Measurements from ENCODE around the gene SFRP2.

Gene SFRP2

DNA sequence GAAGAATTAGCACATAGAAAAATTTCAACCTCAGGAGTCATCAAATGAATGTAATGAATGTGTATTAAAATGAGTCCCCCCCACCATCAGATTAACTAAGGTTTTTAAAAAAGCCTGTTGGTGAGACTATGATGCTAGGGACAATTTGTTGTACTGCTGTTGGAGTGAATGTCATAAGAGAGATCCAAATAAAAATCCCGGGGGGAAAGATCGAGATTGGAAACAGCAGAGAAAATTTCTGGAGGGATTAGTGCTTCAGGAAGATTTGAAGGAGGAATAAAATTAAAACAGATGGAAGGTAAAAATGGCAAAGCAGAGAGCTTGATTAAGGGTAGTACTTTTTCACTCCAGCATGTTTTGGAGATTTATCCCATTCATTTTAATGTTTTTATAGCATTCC is 25.9 kb upstream of the SFRP2 start:
- TF ChIP-seq, protein P1, sequence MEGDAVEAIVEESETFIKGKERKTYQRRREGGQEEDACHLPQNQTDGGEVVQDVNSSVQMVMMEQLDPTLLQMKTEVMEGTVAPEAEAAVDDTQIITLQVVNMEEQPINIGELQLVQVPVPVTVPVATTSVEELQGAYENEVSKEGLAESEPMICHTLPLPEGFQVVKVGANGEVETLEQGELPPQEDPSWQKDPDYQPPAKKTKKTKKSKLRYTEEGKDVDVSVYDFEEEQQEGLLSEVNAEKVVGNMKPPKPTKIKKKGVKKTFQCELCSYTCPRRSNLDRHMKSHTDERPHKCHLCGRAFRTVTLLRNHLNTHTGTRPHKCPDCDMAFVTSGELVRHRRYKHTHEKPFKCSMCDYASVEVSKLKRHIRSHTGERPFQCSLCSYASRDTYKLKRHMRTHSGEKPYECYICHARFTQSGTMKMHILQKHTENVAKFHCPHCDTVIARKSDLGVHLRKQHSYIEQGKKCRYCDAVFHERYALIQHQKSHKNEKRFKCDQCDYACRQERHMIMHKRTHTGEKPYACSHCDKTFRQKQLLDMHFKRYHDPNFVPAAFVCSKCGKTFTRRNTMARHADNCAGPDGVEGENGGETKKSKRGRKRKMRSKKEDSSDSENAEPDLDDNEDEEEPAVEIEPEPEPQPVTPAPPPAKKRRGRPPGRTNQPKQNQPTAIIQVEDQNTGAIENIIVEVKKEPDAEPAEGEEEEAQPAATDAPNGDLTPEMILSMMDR (conservative IDR thresholded peaks at IDR 0.05; ENCODE audit: low read depth, low read length) = no peak
- DNase-seq (ENCODE audit: low read depth) = no peak
- H3K4me3 ChIP-seq (ENCODE audit: low read depth, low read length) = no peak overlapping the region

DNA sequence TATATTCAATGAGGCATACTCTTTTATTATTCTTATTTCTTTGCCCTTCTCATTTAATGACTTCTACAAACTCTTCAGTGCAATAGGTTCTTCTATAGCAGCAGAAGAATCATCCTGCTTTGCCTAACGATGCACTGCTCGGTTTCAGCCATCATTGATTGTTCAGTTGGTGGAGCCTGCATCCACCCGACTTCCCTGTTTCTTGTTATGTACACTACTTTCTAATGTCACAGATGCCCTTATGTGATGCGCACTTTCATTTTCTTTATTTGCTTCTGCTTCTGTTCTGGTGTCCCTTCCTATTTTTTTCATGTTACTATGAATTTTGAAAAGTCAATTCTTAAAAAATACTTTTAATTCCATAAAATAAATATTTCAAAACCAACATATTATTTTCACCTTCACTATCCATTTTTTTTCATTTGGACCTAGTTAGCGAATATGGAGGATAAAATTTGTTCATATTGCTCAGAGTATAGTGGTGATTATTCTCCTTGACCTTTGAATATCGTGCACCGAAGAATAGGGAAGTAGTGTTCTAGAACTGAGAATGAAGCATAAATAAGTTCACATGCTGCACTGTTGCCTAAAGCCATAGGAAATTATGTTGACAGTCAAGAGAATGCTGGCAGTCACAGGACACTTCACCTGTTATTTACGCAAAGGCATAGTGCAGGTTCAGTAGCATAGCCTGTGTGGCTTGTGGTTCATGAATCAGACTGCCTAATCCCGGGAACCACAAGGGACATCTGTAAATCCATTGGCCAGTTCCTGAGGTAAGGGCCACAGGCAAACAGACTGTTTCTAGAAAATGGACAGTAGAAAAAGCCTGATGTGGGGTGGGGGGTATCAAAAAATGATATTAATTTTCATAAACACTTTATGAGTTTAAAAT is 21.3 kb upstream of the SFRP2 start:
- TF ChIP-seq, protein P1 (conservative IDR thresholded peaks at IDR 0.05; ENCODE audit: low read depth, low read length) = no peak
- no peak overlapping the region for H3K4me3 ChIP-seq (ENCODE audit: low read depth, low read length)
- no peak for DNase-seq (ENCODE audit: low read depth)

DNA sequence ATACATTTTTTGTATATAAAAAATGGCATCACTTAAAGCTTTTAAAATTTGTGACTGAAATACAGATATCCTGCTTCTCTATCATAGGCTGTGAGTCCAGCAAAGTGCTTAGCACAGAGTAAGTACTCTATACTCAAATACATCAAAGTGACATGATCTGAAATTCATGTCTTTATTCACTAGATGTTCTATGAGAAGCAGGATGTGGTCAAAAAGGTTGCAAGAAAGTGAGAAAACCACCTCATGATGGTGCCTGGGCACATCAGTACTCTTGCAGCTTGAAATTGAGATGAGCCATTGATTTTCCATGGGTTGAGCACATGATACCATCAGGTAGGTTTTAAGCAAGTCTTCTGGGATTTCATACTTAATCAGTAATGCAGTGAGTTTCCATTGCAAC is 20.4 kb upstream of the SFRP2 start:
- TF ChIP-seq, protein P1 (conservative IDR thresholded peaks at IDR 0.05; ENCODE audit: low read depth, low read length) = no peak
- H3K4me3 ChIP-seq (ENCODE audit: low read depth, low read length) = no peak overlapping the region
- no peak for DNase-seq (ENCODE audit: low read depth)

DNA sequence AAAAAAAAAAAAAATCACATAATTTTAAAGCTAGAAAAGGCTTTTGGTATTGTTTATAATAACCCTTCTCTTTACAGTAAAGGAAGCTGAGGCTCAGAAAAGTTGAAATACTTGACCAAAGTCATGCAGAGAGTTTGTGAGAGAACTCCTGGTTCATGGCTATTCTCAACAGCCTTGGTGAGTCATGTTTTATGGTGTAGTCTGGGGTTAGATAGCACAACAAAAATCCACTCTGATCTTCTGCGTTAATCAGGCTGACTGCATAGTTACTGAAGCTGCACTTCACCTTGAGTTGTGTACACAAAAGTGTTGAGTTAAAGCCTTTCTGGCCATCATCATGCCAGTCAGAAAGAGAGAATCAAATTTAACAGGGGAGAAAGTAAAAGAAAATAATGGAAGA is 19.3 kb upstream of the SFRP2 start:
- DNase-seq (ENCODE audit: low read depth) = no peak
- TF ChIP-seq, protein P1 (conservative IDR thresholded peaks at IDR 0.05; ENCODE audit: low read depth, low read length) = no peak
- H3K4me3 ChIP-seq (ENCODE audit: low read depth, low read length) = no peak overlapping the region

DNA sequence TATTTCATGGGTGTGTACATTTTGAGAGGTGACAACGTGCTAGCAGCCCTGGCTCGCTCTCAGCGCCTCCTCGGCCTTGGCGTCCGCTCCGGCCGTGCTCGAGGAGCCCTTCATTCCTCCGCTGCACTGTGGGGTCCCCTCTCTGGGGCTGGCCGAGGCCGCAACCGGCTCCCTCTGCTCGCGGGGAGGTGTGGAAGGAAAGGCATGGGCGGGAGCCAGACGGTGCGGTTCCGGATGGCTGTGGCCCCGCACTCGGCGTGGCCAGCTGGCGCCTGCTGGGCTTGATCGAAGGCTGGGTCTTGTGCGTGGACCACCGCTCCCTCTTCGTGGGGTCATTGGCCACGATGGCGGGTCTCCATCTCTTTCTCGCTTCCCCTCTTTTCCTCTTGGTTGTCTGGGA is 17.2 kb upstream of the SFRP2 start:
- H3K4me3 ChIP-seq (ENCODE audit: low read depth, low read length) = no peak overlapping the region
- DNase-seq (ENCODE audit: low read depth) = no peak
- TF ChIP-seq, protein P1 (conservative IDR thresholded peaks at IDR 0.05; ENCODE audit: low read depth, low read length) = no peak

DNA sequence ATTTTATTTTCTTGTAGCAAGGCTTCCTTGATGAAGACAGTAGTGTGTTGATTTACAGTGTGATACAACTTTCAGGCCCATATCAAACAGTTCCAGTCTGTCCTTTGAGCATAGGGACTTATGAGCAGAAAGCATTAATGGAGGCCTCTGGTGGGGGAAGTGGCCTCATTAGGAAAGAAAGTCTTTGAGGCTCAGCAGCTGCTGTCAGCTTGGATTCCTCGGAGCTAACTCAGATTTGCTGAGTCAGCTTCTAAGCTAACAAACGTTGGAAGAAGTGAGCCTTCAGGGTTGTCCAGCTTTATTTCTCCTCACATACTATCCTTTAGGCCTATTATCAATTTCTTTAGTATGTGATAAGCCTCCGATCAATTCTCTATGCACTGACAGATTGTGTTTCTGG is 15.8 kb upstream of the SFRP2 start:
- DNase-seq (ENCODE audit: low read depth) = no peak
- no peak overlapping the region for H3K4me3 ChIP-seq (ENCODE audit: low read depth, low read length)
- TF ChIP-seq, protein P1 (conservative IDR thresholded peaks at IDR 0.05; ENCODE audit: low read depth, low read length) = no peak

DNA sequence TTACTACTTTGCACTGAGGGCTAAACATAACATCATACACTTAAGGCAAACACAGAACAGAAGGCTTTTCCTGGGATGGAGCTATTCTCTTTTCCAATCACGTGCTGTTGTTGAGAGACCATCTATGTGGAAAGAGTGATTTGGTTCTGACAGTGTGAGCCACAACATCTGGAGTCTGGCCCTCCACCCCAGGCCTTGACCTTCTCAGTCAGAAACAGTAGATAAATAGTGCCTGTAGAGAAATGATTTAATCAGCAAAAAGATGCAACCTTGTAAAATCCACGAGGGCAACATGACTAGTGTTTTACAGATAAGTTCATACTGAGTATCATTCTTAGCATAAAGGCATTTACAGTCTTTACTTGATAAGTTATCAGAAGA is 10.8 kb upstream of the SFRP2 start:
- DNase-seq (ENCODE audit: low read depth) = peak; percentile 32
- TF ChIP-seq, protein P1 (conservative IDR thresholded peaks at IDR 0.05; ENCODE audit: low read depth, low read length) = no peak
- no peak overlapping the region for H3K4me3 ChIP-seq (ENCODE audit: low read depth, low read length)

All from choroid plexus epithelial cell (primary cell).